Bronchial epithelial cell (primary cell): Measurements from ENCODE around the gene CLSTN1. TPM values are rescaled to one million over a fixed set of nuclear protein-coding genes. Genes with fewer than 3 reads are reported as not detected.

Source experiments
- DNase-seq: peaks from one replicate; pipeline ENCODE4 v3.0.0-alpha.2; 2010; ENCODE audit warnings: low read depth
- FAIRE-seq: peaks from 2 replicates; lab custom pipeline; 2011; peaks lifted over from hg19 to GRCh38; lab: Jason Lieb, UNC
- H3K27me3 ChIP-seq: 2 replicates; pipeline ENCODE4 v1.5.1; 2011; ENCODE audit warnings: low read length; ENCODE audit not compliant: control insufficient read depth, insufficient read depth
- H3K36me3 ChIP-seq: 2 replicates; pipeline ENCODE4 v1.5.1; 2011; ENCODE audit warnings: low read length; ENCODE audit not compliant: control insufficient read depth, insufficient read depth
- H3K4me3 ChIP-seq: 2 replicates; pipeline ENCODE4 v1.5.1; 2011; ENCODE audit warnings: mild to moderate bottlenecking, low read depth, low read length, control low read depth
- total RNA-seq: library from RNA; depleted of rRNA; stranded (reverse); fragments of >200 nt; gene quantifications from 2 replicates; pipeline ENCODE4 v1.2.1, GENCODE V29; 2014
- TF ChIP-seq, protein P1 (sequence below): IDR thresholded peaks from 2 replicates; pipeline ENCODE4 v1.5.1; 2011; ENCODE audit warnings: mild to moderate bottlenecking, moderate library complexity, low read length, control low read depth, inconsistent platforms; ENCODE audit not compliant: insufficient read depth, severe bottlenecking

CLSTN1 gene
- total RNA-seq, 1 donor from 2014 or later: 142 TPM

DNA sequence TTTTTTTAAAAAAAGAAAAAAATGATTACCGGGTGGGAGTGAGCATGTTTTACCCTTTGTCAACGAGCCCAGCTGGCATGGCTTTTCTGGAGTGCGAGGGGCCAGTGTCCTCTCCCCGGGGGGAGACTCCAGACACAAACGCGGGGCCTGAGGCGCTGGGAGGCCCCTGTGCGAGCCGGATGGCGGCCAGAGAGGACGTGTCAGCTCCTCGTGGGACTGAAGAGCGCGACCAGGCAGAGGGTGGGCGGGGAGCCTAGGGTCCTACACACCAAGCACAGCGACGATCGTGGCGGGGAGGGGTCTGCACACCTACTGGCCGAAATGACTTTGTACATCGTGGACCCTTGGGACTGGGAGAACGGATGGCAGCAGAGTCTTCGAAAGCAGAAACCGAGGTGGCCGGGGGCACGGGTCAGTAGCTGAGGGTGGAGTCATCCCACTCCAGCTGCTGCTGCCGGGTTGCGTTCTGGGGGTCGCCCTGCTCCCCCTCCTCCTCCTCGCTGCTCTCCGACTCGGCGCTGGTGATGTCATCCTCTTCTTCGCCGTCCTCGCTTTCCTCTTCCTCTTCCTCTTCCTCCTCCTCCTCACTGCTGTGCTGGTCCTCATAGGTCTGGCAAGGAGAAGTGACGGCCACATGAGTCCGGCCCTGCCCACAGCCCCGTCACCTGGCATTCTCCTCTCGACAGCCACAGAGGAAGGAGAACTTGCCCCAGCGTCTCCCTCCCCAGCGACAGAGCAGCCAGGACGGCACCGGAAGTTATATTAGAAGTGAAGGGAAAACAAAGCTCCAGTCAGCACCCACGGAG, 93.5 kb downstream of the CLSTN1 start:
- FAIRE-seq (no peak), DNase-seq (no peak)
- Histone ChIP-seq H3K36me3 (peaks cover 37% of the 10 kb centered on the region), H3K4me3 (no peak overlapping the region), H3K27me3 (no peaks in the 10 kb centered on the region)
- TF ChIP-seq, protein P1, sequence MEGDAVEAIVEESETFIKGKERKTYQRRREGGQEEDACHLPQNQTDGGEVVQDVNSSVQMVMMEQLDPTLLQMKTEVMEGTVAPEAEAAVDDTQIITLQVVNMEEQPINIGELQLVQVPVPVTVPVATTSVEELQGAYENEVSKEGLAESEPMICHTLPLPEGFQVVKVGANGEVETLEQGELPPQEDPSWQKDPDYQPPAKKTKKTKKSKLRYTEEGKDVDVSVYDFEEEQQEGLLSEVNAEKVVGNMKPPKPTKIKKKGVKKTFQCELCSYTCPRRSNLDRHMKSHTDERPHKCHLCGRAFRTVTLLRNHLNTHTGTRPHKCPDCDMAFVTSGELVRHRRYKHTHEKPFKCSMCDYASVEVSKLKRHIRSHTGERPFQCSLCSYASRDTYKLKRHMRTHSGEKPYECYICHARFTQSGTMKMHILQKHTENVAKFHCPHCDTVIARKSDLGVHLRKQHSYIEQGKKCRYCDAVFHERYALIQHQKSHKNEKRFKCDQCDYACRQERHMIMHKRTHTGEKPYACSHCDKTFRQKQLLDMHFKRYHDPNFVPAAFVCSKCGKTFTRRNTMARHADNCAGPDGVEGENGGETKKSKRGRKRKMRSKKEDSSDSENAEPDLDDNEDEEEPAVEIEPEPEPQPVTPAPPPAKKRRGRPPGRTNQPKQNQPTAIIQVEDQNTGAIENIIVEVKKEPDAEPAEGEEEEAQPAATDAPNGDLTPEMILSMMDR: no peak

DNA sequence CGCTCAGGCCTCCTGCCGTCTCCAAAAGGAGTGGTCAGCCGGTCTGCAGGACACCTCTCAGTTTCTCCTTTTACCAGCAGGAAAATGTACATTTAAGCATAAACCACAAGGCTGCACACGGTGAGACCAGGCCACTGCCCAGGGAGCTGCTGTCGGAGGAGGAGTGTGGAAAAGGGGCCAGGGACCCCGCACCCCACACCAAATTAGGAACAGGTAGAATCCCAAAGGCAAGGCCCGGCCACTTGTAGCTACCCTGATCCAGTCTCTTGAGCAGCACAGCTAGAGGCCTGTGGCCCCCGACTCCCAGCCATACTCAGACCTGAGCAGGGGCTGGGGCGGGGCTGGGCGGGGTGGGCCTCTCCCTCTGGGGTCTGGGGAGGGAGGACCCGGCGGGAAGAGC, 94.2 kb downstream of the CLSTN1 start:
- TF ChIP-seq, protein P1: no peak
- DNase-seq (no peak), FAIRE-seq (no peak)
- H3K27me3 ChIP-seq: no peaks in the 10 kb centered on the region
- H3K4me3 ChIP-seq: no peak overlapping the region
- H3K36me3 ChIP-seq: peaks cover 33% of the 10 kb centered on the region

DNA sequence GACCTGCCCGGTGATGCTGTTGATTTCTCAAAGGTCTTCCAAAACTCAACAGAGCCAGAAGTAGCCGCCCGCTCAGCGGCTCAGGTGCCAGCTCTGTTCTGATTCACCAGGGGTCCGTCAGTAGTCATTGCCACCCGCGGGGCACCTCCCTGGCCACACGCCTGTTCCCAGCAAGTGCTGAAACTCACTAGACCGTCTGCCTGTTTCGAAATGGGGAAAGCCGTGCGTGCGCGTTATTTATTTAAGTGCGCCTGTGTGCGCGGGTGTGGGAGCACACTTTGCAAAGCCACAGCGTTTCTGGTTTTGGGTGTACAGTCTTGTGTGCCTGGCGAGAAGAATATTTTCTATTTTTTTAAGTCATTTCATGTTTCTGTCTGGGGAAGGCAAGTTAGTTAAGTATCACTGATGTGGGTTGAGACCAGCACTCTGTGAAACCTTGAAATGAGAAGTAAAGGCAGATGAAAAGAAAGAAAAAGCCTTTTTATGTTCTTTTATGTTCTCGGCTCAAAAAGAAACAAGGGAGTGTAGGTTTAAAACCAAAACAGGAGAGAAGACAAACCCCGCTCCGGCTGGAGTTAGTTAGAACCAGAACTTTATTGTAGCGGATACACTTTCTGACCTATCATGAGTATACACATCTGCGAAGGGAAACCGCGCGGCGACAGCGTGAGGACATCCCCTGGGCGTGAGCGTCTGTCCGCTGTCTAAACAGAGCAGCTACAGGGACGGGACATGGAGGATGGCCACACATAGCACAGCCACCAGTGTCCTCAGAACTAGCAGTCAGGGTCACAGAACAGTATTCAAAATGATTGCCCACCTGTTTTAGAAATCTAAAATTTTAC, 95.1 kb downstream of the CLSTN1 start:
- peaks cover 30% of the 10 kb centered on the region for H3K36me3 ChIP-seq
- no peaks in the 10 kb centered on the region for H3K27me3 ChIP-seq
- H3K4me3 ChIP-seq: no peak overlapping the region
- no peak for FAIRE-seq
- TF ChIP-seq, protein P1: no peak
- DNase-seq: no peak

DNA sequence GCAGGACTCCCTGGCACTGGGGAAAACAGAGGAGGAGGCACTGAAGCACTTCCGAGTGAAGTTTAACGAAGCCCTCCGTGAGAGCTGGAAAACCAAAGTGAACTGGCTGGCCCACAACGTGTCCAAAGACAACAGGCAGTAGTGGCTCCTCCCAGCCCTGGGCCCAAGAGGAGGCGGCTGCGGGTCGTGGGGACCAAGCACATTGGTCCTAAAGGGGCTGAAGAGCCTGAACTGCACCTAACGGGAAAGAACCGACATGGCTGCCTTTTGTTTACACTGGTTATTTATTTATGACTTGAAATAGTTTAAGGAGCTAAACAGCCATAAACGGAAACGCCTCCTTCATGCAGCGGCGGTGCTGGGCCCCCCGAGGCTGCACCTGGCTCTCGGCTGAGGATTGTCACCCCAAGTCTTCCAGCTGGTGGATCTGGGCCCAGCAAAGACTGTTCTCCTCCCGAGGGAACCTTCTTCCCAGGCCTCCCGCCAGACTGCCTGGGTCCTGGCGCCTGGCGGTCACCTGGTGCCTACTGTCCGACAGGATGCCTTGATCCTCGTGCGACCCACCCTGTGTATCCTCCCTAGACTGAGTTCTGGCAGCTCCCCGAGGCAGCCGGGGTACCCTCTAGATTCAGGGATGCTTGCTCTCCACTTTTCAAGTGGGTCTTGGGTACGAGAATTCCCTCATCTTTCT, 96.7 kb downstream of the CLSTN1 start:
- H3K36me3 ChIP-seq: peaks cover 32% of the 10 kb centered on the region
- TF ChIP-seq, protein P1: no peak
- no peak for FAIRE-seq
- no peaks in the 10 kb centered on the region for H3K27me3 ChIP-seq
- no peak overlapping the region for H3K4me3 ChIP-seq
- DNase-seq: no peak

DNA sequence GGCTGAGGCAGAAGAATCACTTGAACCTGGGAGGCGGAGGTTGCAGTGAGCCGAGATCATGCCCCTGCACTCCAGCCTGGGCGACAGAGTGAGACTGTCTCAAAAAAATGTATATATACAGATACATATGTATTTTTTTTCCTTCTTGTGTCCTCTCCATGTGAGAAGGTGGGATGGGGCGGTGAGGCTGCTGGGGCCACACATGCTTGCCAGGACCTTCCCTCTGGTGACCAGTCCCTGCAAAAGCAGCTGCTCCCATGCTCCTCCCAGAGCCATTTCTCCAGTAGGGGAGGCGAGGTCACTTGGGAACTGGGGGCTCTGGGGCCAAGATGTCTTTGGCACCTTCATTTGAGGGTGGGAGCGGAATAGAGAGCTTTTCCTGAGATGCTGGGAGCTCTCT, 97.4 kb downstream of the CLSTN1 start:
- peaks cover 32% of the 10 kb centered on the region for H3K36me3 ChIP-seq
- no peaks in the 10 kb centered on the region for H3K27me3 ChIP-seq
- no peak for DNase-seq
- FAIRE-seq: no peak
- TF ChIP-seq, protein P1: no peak
- H3K4me3 ChIP-seq: no peak overlapping the region
